Nephron (organoid): ENCODE data around the gene APPBP2.

ENCODE experiments used
- H3K27ac Mint-ChIP-seq, 3 experiments: 2 replicates each; pipeline ENCODE4 v1.8.0; 2020; ENCODE audit warnings: mixed read lengths in 3 of 3, mild to moderate bottlenecking in 2 of 3, moderate library complexity in 1 of 3
- H3K27me3 Mint-ChIP-seq: 2 replicates; pipeline ENCODE4 v1.8.0; 2021; ENCODE audit warnings: low read depth, mild to moderate bottlenecking, moderate library complexity, mixed read lengths
- H3K36me3 Mint-ChIP-seq: 2 replicates; pipeline ENCODE4 v1.8.0; 2020; ENCODE audit warnings: low read depth, mixed read lengths
- H3K4me1 Mint-ChIP-seq: 2 replicates; pipeline ENCODE4 v1.8.0; 2020; ENCODE audit warnings: mixed read lengths
- H3K4me3 Mint-ChIP-seq, 3 experiments: 2 replicates each; pipeline ENCODE4 v1.8.0; 2020; ENCODE audit warnings: mild to moderate bottlenecking in 3 of 3, mixed read lengths in 3 of 3, moderate library complexity in 2 of 3
- H3K9me3 Mint-ChIP-seq: 2 replicates; pipeline ENCODE4 v1.8.0; 2020; ENCODE audit warnings: mixed read lengths
- CTCF ChIP-seq, 3 experiments: fragments of 200-600 bp; sonication (generic); IDR thresholded peaks; one replicate each; pipeline ENCODE4 v1.5.0; 2021; ENCODE audit warnings: antibody characterized with exemption in 3 of 3; ENCODE audit not compliant: unreplicated experiment in 3 of 3

APPBP2 gene

GRCh38 chr17:60461584-60461983 is 64.5 kb downstream of the APPBP2 start:
- H3K27me3 Mint-ChIP-seq = no peaks in the 10 kb centered on the region
- no peak for TF ChIP-seq CTCF (IDR thresholded peaks at IDR 0.05; ENCODE audit: unreplicated experiment in 3 of 3)
- H3K27ac Mint-ChIP-seq = no peak overlapping the region
- peaks cover 4% of the 10 kb centered on the region for H3K9me3 Mint-ChIP-seq
- no peak overlapping the region for H3K4me3 Mint-ChIP-seq
- peaks cover 70% of the 10 kb centered on the region for H3K36me3 Mint-ChIP-seq
- peaks cover 8% of the 10 kb centered on the region for H3K4me1 Mint-ChIP-seq

GRCh38 chr17:60457148-60457547 is 68.9 kb downstream of the APPBP2 start:
- Mint-ChIP-seq H3K9me3 (peaks cover 4% of the 10 kb centered on the region), H3K4me3 (no peak overlapping the region)
- no peak for TF ChIP-seq CTCF (IDR thresholded peaks at IDR 0.05; ENCODE audit: unreplicated experiment in 3 of 3)

GRCh38 chr17:60455378-60455777 is 70.7 kb downstream of the APPBP2 start:
- H3K36me3 Mint-ChIP-seq = peaks cover 80% of the 10 kb centered on the region
- no peaks in the 10 kb centered on the region for H3K27me3 Mint-ChIP-seq
- TF ChIP-seq CTCF (IDR thresholded peaks at IDR 0.05; ENCODE audit: unreplicated experiment in 3 of 3) = no peak
- no peaks in the 10 kb centered on the region for H3K4me1 Mint-ChIP-seq
- no peak overlapping the region for H3K4me3 Mint-ChIP-seq
- no peak overlapping the region for H3K27ac Mint-ChIP-seq
- H3K9me3 Mint-ChIP-seq = peaks cover 4% of the 10 kb centered on the region

More at GRCh38 chr17:60457148-60457547, 68.9 kb downstream of the APPBP2 start:
- no peaks in the 10 kb centered on the region for H3K4me1 Mint-ChIP-seq
- peaks cover 77% of the 10 kb centered on the region for H3K36me3 Mint-ChIP-seq
- H3K27me3 Mint-ChIP-seq = no peaks in the 10 kb centered on the region
- no peak overlapping the region for H3K27ac Mint-ChIP-seq

- Mint-ChIP-seq H3K27me3 (no peaks in the 10 kb centered on the region), H3K27ac (no peak overlapping the region), H3K36me3 (peaks cover 74% of the 10 kb centered on the region), H3K4me1 (no peaks in the 10 kb centered on the region), H3K9me3 (no peaks in the 10 kb centered on the region), H3K4me3 (no peak overlapping the region)
- no peak for TF ChIP-seq CTCF (IDR thresholded peaks at IDR 0.05; ENCODE audit: unreplicated experiment in 3 of 3)
These were observed 74.1 kb downstream of the APPBP2 start for GRCh38 chr17:60451965-60452364.

- no peak for TF ChIP-seq CTCF (IDR thresholded peaks at IDR 0.05; ENCODE audit: unreplicated experiment in 3 of 3)
- Mint-ChIP-seq H3K4me3 (no peak overlapping the region), H3K36me3 (peaks cover 73% of the 10 kb centered on the region), H3K27me3 (no peaks in the 10 kb centered on the region), H3K9me3 (no peaks in the 10 kb centered on the region), H3K4me1 (no peaks in the 10 kb centered on the region), H3K27ac (no peak overlapping the region)
These were observed 75.0 kb downstream of the APPBP2 start for GRCh38 chr17:60451071-60451470.

GRCh38 chr17:60447375-60447774 is 78.7 kb downstream of the APPBP2 start:
- peaks cover 10% of the 10 kb centered on the region for H3K4me1 Mint-ChIP-seq
- H3K4me3 Mint-ChIP-seq = no peak overlapping the region
- no peak overlapping the region for H3K27ac Mint-ChIP-seq
- H3K36me3 Mint-ChIP-seq = peaks cover 61% of the 10 kb centered on the region
- H3K9me3 Mint-ChIP-seq = no peaks in the 10 kb centered on the region
- no peak for TF ChIP-seq CTCF (IDR thresholded peaks at IDR 0.05; ENCODE audit: unreplicated experiment in 3 of 3)
- H3K27me3 Mint-ChIP-seq = no peaks in the 10 kb centered on the region
